DOHH2 (cell line): ENCODE results near the gene KIAA0930.

ENCODE experiments used
- H3F3A ChIP-seq: fragments of 200-600 bp; sonication (generic), shearing (Covaris generic); 2 replicates; pipeline ENCODE4 v1.6.0; 2016; ENCODE audit warnings: antibody characterized with exemption, mild to moderate bottlenecking; ENCODE audit not compliant: control insufficient read depth, insufficient read depth
- H3K27ac ChIP-seq: fragments of 200-600 bp; sonication (generic); 2 replicates; pipeline ENCODE4 v1.5.1; 2014; ENCODE audit warnings: low read depth, mild to moderate bottlenecking, low read length, moderate library complexity
- H3K27me3 ChIP-seq: fragments of 200-600 bp; sonication (generic); 2 replicates; pipeline ENCODE4 v1.6.1; 2014; ENCODE audit warnings: mild to moderate bottlenecking, low read length, mixed read lengths; ENCODE audit not compliant: control insufficient read depth
- H3K36me3 ChIP-seq: fragments of 200-600 bp; sonication (generic); 2 replicates; pipeline ENCODE4 v1.6.1; 2014; ENCODE audit warnings: mild to moderate bottlenecking, low read length, moderate library complexity, mixed read lengths; ENCODE audit not compliant: control insufficient read depth
- H3K4me1 ChIP-seq: fragments of 200-600 bp; sonication (generic); 2 replicates; pipeline ENCODE4 v1.6.1; 2014; ENCODE audit warnings: mild to moderate bottlenecking, low read length, mixed read lengths; ENCODE audit not compliant: control insufficient read depth
- H3K4me2 ChIP-seq: fragments of 200-600 bp; sonication (generic); 2 replicates; pipeline ENCODE4 v1.6.0; 2014; ENCODE audit warnings: mild to moderate bottlenecking, low read length, moderate library complexity
- H3K4me3 ChIP-seq: fragments of 200-600 bp; sonication (generic); 2 replicates; pipeline ENCODE4 v1.5.1; 2014; ENCODE audit warnings: mild to moderate bottlenecking, low read length, mixed read lengths
- H3K79me2 ChIP-seq: fragments of 200-600 bp; sonication (generic); 2 replicates; pipeline ENCODE4 v1.6.1; 2014; ENCODE audit warnings: mild to moderate bottlenecking, low read length, mixed read lengths; ENCODE audit not compliant: control insufficient read depth
- H3K9me2 ChIP-seq: fragments of 200-600 bp; sonication (generic); replicated peaks from 2 replicates; pipeline ENCODE4 v1.6.1; 2014; ENCODE audit warnings: mild to moderate bottlenecking, low read length, mixed read lengths; ENCODE audit not compliant: control insufficient read depth
- H3K9me3 ChIP-seq: fragments of 200-600 bp; sonication (generic); 2 replicates; pipeline ENCODE4 v1.6.1; 2014; ENCODE audit warnings: antibody characterized with exemption, low read length, mixed read lengths; ENCODE audit not compliant: control insufficient read depth, insufficient read depth
- H4K20me1 ChIP-seq: fragments of 200-600 bp; sonication (generic); 2 replicates; pipeline ENCODE4 v1.6.0; 2014; ENCODE audit warnings: low read depth, mild to moderate bottlenecking, antibody characterized with exemption, low read length, moderate library complexity; ENCODE audit not compliant: control insufficient read depth, insufficient read depth
- EZH2phosphoT487 ChIP-seq: fragments of 200-600 bp; sonication (generic); IDR thresholded peaks from 2 replicates; pipeline ENCODE4 v1.6.1; 2017; ENCODE audit warnings: borderline replicate concordance, mild to moderate bottlenecking, antibody characterized with exemption, low read length, moderate library complexity, mixed read lengths
- TF ChIP-seq, protein P1 (sequence below): fragments of 200-600 bp; sonication (generic); IDR thresholded peaks from one replicate; pipeline ENCODE4 v1.5.1; 2014; ENCODE audit warnings: antibody characterized with exemption, mild to moderate bottlenecking, low read depth, low read length; ENCODE audit not compliant: poor library complexity, severe bottlenecking

KIAA0930 gene

DNA sequence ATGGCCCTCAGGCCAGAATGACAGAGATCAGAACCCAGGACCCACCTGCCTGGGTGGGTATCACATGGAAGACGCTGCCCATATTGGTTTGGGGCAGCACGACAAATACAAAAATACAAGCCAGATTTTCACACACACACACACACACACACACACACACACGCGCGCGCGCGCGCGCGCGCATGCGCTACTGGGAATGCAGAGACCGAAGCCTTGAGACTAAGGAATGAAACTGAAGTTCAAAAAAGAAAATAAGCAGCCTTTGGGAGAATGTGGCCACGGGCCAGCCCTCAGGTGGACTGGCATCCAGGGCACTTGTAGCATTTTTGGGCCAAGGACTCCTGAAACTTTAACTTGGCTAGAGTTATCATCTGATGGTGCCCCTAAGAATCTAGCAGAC, 98.3 kb downstream of the KIAA0930 start:
- Histone ChIP-seq H3K27ac (no peak overlapping the region), H3F3A (no peaks in the 10 kb centered on the region), H3K4me1 (no peaks in the 10 kb centered on the region), H3K36me3 (no peaks in the 10 kb centered on the region), H4K20me1 (no peaks in the 10 kb centered on the region), H3K27me3 (no peaks in the 10 kb centered on the region), H3K4me2 (no peak overlapping the region), H3K79me2 (no peaks in the 10 kb centered on the region), H3K4me3 (no peak overlapping the region), H3K9me3 (no peaks in the 10 kb centered on the region), H3K9me2 (no peaks in the 10 kb centered on the region)
- TF ChIP-seq, protein P1, sequence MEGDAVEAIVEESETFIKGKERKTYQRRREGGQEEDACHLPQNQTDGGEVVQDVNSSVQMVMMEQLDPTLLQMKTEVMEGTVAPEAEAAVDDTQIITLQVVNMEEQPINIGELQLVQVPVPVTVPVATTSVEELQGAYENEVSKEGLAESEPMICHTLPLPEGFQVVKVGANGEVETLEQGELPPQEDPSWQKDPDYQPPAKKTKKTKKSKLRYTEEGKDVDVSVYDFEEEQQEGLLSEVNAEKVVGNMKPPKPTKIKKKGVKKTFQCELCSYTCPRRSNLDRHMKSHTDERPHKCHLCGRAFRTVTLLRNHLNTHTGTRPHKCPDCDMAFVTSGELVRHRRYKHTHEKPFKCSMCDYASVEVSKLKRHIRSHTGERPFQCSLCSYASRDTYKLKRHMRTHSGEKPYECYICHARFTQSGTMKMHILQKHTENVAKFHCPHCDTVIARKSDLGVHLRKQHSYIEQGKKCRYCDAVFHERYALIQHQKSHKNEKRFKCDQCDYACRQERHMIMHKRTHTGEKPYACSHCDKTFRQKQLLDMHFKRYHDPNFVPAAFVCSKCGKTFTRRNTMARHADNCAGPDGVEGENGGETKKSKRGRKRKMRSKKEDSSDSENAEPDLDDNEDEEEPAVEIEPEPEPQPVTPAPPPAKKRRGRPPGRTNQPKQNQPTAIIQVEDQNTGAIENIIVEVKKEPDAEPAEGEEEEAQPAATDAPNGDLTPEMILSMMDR, result no peak
- TF ChIP-seq EZH2phosphoT487, result no peak
